OCI-LY3 (cell line): ENCODE results near the gene LPP.

Source experiments
- EZH2phosphoT487 ChIP-seq: fragments of 200-600 bp; shearing (Covaris generic); IDR thresholded peaks from 2 replicates; pipeline ENCODE4 v1.6.1; 2018; ENCODE audit warnings: antibody characterized with exemption, mixed run types, low read depth
- TF ChIP-seq, protein P1 (sequence below): fragments of 200-600, 300-600 bp; sonication (generic); IDR thresholded peaks from 2 replicates; pipeline ENCODE4 v1.5.1; 2014; ENCODE audit warnings: antibody characterized with exemption, low read length, low read depth

DNA sequence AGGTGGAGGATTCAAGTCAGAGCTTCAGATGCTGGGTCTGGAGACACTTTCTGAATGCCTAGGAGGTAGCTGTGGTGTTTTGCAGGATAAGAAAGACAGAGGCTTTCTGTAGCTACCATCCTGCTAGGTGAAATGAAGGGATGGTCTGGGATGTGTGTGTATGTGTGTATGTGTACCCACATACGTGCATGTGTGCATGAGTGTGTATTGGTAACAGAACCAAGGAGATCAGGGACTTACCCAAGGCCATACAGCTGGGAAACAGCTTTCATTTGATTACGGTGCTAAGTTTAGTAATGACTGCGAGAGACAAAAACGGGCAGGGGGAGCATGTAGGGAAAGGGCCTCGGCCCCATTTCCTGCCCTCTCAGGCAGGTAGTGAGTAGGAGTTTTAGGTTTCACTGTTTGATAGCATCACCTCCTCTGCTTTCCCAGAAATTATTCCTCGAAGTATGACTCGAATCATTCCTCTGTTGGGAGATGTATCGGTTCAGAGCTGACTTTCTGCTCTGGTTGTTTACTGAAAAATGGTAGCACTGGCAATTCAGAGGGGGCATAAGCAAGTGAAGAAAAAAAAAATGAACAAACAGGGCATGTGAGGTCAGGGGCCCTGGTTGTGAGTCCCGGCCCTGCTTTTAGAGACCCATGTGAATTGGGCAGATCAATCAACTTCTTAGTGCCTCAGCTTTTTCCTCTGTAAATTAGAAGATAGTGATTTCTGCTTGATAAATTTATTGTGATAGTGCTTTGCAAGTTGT, 130.7 kb downstream of the LPP start:
- TF ChIP-seq, protein P1, sequence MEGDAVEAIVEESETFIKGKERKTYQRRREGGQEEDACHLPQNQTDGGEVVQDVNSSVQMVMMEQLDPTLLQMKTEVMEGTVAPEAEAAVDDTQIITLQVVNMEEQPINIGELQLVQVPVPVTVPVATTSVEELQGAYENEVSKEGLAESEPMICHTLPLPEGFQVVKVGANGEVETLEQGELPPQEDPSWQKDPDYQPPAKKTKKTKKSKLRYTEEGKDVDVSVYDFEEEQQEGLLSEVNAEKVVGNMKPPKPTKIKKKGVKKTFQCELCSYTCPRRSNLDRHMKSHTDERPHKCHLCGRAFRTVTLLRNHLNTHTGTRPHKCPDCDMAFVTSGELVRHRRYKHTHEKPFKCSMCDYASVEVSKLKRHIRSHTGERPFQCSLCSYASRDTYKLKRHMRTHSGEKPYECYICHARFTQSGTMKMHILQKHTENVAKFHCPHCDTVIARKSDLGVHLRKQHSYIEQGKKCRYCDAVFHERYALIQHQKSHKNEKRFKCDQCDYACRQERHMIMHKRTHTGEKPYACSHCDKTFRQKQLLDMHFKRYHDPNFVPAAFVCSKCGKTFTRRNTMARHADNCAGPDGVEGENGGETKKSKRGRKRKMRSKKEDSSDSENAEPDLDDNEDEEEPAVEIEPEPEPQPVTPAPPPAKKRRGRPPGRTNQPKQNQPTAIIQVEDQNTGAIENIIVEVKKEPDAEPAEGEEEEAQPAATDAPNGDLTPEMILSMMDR: no peak
- no peak for TF ChIP-seq EZH2phosphoT487
